NCI-H2171 (cell line): ENCODE data around the gene GRIP2.
A peak's percentile ranks its signal among the peaks of the same experiment; 100 is the strongest.

ENCODE experiments used
- DNase-seq: peaks from one replicate; lab custom pipeline; 2025; lab: John Stamatoyannopoulos, UW

The GRIP2 gene

DNA sequence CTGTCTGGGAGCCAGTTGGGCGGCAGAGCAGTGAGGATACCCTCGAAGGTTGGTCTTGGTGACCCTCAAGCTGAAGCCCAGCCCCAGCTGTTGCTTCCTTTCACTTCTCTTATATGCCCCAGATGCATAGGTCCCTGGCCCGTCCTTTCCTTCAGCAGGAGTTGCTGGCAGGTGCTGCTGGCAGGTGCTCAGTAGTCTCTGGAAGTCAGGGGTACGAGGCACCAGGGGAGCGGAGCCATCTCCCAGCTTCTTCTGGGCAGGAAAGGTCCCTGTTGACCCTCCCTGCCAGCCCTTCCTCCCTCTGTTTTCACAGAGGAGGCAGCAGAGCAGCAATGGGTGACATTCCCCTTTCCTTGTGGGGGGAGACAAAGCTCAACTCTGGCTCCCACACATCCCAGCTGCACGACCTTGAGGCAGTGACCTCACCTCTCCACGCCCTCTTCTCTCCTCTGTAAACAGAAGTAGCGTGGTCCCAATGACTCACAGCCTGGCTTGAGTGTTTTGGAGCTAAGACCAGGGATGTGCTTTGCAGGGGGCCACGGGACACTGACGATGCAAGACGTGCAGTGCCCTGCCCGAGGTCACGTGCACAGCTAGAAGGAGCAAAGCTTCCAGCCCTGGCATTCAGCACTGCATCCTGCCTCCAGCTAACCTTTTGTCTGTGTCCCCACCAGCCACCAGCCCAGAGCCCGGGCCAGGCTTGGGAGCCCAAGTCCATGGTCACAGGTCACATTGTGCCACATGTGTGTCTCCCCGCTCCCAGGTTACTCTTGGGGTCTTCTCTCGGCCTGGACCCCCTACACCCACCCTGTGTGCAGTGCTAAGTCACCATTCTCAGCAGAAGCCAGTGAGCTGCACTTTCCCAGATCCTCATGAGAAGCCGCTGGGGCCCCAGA, 88.0 kb downstream of the GRIP2 start:
- no peak for DNase-seq

DNA sequence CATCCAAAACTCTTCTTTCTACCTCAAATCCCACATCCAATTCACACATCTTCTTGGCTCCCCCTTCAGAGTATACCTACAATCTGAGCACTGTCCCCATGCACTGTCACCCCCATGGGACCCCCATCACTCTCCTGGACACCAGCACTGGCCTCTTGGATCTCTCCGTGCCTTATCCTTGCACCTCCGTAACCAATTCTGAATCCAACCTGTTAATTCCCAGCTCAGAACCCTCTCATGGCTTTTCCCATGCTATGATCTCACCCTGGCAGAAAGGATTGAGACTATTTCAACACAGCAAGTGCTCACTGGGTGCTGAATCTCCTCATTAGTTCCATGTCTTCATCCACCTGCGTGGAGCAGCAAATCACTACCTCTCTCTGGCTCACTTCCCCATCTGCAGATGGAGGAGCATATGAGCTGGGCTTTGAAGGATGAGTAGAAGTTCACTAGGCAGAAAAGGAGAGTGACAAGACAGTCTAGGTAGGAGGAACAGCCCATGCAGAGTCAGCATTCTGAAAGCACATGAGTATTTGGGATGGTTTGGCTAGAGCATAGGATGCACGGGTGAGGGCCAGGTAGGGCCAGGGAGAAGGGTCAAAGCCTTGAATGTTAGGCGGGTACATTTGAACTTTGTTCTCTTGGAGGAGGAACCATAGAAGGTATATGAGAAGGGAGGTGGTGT, 89.1 kb downstream of the GRIP2 start:
- no peak for DNase-seq

DNA sequence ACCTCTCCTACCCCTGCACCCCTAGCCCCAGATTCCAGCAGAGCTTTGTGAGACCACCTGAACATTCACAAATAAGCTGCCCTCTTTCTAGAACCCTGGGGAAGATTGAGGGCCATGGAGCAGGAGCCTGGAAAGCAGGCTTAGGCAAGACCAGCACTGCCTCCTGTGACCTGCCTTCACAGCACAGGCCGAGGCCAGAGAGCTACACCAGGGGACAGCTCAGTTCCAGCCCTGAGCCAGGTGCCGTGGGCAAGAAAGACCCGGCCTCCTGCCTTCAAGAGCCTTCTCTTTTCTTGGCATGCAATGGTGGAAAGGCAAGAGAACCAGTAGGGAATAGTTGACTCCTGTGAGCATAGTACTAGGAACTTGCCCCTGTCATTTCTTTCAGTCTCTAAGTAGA, 89.6 kb downstream of the GRIP2 start:
- no peak for DNase-seq

DNA sequence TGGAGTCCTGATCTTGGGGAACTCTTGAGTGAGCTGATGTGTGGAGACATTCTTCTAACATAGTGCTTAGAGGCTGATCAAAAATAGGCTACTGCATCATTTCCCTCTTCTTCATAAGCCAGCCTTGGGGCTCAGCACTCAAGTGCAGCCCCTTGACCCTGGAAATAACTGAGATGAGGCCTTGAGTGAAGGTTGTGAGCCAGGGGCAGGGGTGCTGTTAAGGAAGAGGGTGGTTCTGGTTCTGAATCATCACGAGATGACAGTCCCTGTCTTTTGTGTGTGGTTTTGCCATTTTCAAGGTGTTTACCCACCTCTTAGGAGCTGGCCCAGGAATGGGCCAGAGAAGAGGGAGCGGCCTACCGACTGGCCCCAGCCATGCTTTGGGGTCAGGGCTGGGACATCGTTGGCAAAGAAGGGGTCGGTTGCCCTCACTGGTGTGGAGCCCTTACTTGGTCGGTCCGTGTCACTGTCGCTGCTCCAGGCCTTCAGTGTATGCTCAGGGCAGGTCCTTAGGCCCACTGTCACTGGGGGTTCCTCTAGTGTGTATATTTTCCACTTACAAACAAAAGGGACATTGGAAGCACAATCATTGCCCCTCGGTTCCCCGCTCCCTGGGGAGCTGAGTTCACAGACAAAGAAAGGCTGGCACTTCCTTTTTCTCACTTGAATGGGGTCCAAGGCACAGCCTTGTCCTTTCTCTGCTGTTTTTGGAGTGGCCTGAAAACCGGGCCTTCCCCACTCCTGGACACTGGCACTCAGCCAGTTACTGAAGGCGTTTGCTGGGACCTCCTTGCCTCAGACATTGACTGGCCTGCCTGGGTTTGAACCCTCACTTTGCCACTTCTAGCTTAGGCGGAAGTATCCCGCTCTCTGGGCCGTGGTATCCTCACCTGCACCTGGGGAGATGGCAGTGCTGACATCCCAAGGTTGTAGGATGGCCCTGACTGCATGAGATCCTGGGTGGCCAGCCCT, 91.1 kb downstream of the GRIP2 start:
- DNase-seq, result no peak

DNA sequence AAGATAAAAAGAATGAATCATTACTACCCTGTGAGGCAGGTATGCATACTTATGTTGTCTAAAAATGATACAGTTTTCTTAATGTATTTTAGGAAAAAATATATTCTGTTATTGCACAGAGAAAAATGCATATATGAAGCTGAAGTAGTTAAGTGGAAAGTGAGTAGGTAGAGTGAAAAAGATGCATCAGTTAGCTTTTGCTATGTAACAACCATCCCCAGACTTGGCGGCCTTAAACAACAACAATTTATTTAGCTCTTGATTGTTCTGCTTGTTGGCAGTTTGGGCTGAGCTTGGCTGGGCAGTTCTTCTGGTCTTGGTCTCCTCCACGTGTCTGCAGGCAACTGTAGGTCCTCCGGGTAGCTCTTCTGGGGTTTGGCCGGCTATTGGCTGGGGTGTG, 92.1 kb downstream of the GRIP2 start:
- DNase-seq, result no peak

DNA sequence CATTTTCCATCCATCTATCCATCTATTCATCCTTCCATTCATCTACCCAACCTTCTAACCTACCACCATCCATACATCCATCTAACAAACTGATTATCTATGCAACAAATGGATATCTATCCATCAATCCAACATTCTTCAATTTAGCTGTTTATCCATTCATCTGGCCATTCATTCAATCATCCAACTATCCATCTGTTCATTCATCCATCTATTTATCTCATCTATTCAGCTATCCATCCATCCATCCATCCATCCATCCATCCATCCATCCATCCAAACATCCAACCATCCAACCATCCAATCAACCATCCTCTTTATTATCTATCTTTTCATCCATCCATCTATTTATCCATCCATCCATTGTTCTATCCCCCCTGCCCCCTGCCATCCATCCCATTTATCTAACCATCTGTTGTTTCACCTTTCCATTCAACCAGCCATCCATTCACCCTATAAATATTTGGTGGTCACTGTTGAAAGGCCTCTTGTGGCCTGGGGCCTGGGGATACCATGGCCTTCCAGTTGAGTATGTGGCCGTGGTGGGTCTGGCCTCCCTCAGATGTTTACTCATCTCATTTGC, 93.1 kb downstream of the GRIP2 start:
- DNase-seq, result no peak

DNA sequence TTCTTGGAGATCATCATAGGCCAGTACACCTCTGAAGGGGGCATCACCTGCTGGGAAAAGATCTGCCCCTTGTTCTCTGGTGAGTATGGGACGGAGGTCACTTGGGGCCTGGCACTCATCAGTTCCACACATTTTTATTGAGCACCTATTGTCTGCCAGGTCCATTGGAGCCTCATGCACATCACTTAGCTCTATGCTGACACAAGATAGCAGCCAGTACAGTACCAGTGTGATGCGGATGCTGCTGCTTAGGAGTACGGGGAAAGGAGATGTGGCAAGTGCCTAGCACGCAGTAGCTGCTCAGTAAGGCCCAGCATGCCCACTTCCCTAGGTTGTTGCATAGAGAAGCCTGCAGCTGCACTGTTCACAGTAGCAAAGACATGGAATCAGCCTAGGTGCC, 94.4 kb downstream of the GRIP2 start:
- no peak for DNase-seq

DNA sequence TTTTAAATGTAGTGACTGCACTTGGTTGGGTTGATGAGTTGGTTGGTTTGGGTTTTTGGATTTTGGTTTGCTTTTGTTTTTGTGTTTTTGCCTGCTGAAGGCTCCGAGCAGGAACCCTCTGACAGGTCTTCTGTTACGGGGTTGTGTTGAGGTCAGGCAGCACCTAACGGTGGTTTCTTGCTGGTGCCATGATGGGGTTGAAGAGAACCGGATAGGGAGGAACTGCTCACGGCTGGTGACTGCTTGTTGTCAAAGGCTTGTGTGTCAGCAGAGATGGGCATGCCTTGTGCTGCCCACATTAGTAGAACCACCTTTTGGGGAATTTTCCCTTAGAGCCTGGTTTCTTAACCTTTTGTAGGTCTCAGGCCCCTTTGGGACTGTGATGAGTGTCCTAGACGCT, 95.8 kb downstream of the GRIP2 start:
- DNase-seq, result no peak

DNA sequence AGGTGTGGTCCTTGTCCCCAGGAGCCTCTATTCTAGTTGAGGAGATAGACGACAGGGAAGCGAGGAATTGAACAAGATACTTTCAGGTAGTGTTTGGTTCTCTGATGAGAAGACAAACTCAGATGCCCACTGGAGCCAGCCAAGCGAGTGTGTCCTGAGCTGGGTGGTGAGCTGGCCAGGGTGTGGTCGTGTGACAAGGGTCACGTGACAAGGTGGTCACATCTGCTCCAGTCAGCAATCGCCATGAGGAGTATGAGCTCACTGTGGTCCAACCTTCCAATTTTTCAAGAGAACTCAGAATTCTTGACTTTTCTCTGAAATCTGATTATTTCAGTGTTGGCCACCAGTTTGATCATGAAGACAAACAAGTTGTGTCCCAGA, 98.2 kb downstream of the GRIP2 start:
- DNase-seq, result no peak

DNA sequence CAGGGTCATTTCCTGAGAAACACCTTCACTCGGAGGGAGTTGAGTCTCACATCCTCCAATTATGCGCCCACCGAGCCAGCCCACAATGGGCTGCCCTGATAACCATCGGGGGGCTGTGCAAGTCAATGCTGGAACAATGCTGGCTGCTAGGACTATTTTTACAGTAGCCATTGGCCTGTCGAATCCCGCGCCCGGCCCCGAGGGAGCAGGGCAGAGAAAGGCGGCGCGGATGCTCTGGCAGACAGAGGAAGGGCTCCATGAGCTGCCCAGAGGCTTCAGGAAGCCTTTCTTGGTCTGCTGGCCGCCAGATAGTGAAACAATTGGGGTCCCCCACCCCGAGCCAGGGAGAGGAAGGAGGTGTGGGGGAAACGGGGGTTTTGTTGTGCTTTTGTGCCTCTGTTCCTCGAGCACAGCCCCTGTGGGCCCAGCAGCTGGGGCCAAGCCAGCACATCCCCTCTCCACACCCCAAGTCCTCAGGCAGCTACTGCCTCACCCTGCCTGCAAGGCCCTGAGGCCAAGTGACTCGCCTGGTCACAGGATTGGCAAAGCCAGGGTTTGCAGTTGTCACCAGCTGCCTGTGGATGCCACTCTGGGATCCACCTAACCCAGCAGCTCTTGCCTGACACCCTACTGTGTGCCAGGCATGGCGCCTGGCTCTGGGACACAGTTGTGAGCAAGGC, 98.8 kb downstream of the GRIP2 start:
- DNase-seq, result no peak

DNA sequence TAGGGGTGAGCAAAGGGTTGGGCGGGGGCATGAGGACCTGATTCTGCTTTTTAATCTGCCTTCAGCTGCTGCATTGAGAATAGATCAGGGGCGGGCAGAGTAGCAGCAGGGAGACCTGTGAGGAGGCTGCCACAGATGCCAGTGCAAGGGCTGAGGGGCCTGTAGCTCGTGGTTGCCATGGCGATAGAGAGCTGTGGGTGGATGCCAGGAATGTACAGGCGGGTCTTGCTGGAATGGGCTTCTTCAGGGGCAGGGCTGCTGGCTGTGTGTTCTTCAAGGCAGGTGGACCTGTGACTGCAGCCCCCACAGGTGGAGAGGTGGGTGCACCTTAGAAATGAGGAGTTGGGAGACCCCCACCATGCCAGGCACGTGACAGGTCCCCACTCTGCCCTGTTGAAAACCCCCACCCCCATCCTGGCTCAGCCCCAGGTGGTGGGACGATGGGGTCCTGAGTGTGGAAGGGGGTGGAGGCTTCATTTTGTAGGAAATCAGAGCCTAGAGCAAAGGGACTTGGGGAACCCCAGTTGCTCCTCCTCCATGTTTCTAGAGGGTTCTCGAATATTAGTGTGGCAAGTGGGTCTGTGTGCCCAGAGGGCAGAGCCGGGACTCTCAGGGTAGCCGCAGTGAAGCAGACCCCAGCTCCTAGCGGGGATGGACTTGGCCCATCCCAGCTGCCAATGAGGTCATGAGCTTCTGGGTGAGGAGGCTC, 99.5 kb downstream of the GRIP2 start:
- peak; percentile 25 for DNase-seq

DNA sequence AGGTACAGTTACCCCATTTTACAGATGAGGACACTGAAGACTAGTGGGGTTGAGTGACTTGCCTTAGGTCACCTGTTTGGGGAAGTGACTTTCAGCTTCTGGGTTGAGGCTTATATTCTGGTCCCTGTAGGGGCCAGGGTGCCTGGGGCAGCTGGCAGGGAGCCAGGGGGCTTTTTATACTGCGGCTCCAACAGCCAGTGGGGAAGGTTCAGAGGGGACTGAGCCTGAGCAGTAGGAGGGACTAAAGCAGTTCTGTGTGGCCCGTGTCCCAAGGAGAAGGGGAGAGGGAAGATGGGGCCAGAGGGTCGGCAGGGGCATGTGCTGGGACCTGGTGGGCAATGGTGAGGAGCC, 100.0 kb downstream of the GRIP2 start:
- no peak for DNase-seq

DNA sequence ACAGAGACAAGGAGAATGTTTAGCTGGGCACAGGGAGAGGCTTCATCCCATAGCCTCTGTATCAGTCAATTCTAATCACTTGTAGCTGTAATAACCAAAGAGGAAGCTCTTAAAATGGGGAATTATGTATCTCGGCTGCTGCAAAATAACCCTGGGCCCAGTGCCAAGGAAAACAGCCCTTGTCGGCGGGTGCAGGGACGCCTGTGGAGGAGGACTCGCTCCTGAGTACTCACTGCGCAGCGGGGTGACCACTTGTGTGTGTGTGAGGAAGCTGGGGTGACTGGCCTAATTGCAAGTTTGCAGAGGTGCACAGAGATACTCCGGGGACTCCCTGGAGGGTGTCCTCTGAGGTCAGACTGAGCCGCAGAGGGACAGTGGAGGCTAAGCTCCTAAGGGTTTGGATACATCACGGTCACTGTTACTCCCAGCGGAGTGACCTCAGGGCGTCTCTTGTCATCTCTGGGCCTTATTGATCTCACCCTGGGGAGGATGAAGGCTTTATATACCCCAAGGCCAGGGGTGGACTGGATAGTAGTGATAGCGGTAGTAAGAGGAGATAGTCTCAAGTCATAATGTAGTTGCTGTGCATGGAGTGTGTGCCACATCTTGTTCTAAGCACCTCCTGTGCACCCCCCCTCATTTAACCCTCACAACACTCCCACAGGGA, 100.5 kb downstream of the GRIP2 start:
- peak; percentile 31 for DNase-seq
